ENCODE results near the gene KLHDC10. TPM values are rescaled to one million over a fixed set of nuclear protein-coding genes. Genes with fewer than 3 reads are reported as not detected.

KLHDC10 gene
- total RNA-seq, 4 donors from 2014 or later: 17.0 to 28.8 (median 23.0) TPM

GRCh38 chr7:130162196-130162595 is 91.9 kb downstream of the KLHDC10 start:
- Histone ChIP-seq H3K27me3 (no peaks in the 10 kb centered on the region), H3K36me3 (peaks cover 0 to 81% of the 10 kb centered on the region in 2 donors), H3K9me3 (peaks cover 0 to 7% (median 0%) of the 10 kb centered on the region in 3 donors), H3K4me3 (no peak overlapping the region), H3K4me1 (no peaks in the 10 kb centered on the region), H3K27ac (no peak overlapping the region)
- ATAC-seq: no peak
- WGBS, 2 donors (ENCODE audit: low coverage in 1 of 2): 80 to 94% methylated on average over 1 to 3 of the region's 5 CpGs
- TF ChIP-seq, protein P1, sequence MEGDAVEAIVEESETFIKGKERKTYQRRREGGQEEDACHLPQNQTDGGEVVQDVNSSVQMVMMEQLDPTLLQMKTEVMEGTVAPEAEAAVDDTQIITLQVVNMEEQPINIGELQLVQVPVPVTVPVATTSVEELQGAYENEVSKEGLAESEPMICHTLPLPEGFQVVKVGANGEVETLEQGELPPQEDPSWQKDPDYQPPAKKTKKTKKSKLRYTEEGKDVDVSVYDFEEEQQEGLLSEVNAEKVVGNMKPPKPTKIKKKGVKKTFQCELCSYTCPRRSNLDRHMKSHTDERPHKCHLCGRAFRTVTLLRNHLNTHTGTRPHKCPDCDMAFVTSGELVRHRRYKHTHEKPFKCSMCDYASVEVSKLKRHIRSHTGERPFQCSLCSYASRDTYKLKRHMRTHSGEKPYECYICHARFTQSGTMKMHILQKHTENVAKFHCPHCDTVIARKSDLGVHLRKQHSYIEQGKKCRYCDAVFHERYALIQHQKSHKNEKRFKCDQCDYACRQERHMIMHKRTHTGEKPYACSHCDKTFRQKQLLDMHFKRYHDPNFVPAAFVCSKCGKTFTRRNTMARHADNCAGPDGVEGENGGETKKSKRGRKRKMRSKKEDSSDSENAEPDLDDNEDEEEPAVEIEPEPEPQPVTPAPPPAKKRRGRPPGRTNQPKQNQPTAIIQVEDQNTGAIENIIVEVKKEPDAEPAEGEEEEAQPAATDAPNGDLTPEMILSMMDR (IDR thresholded peaks at IDR 0.05): no peak
- TF ChIP-seq EP300 (IDR thresholded peaks at IDR 0.05): no peak

DNA sequence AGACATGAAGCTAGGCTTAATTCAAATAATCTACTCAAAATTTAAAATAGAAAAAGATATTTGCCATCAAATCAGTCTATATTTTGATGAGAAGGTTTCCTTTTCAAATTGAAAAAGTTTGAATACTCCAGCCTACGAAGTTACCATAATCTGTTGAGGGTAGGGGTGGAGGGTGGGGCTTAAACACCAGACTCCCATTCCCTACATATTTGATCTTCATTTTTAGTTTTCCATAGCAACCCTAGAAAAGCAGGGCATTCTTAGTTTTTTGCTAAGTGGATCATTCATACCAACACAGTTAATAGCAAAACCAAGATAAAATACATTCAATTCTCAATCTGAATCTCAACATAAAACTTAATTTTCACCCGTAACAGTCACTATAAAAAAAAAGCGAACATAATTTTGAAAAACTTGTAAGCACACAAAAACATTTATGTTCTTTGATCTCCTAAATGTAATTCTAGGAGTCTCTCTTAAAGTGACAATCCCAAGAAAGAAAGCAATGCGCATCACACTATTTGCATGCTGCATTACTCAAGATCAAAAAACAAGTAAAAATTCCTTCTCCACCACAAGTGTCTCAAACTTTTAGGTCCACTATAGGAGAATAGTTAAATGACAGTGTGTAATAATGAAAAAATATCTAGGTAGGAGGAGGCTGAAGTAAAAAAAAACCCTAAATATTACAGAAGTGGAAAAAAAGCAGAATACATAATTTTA is 104.1 kb downstream of the KLHDC10 start:
- H3K36me3 ChIP-seq: peaks cover 0 to 94% of the 10 kb centered on the region in 2 donors
- TF ChIP-seq EP300 (IDR thresholded peaks at IDR 0.05) (no peak), POLR2A (IDR thresholded peaks at IDR 0.05) (no peak), POLR2AphosphoS5 (IDR thresholded peaks at IDR 0.05) (no peak)
- TF ChIP-seq, protein P1 (IDR thresholded peaks at IDR 0.05): no peak
- no peak overlapping the region for H3K27ac ChIP-seq
- no peaks in the 10 kb centered on the region for H3K4me1 ChIP-seq
- no peak overlapping the region for H3K4me3 ChIP-seq
- H3K27me3 ChIP-seq: no peaks in the 10 kb centered on the region
- no peaks in the 10 kb centered on the region for H3K9me3 ChIP-seq
- no peak for ATAC-seq
- WGBS, 2 donors (ENCODE audit: low coverage in 1 of 2): 92 to 93% methylated on average over 4 of the region's 4 CpGs

DNA sequence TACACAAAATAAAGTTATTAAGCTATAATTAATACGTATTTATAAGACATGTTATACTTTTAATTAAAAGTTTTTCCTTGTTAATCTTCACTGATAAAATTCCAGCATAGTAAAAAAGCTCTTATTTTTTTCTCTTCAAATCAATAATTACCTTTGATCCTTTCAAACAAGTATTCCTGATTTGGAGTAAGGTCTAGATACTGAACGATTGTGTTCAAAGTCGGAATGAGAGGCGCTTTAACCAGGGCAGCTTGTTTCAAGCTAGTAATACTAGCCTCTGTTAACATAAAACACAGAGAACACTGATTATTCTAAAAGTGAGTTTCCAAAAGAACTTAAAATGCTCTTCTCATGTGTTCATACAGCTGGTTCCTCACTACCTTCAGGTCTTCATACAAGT is 107.9 kb downstream of the KLHDC10 start:
- Histone ChIP-seq H3K36me3 (peaks cover 0 to 94% of the 10 kb centered on the region in 2 donors), H3K4me3 (no peak overlapping the region), H3K9me3 (no peaks in the 10 kb centered on the region), H3K4me1 (no peaks in the 10 kb centered on the region), H3K27ac (no peak overlapping the region), H3K27me3 (no peaks in the 10 kb centered on the region)
- TF ChIP-seq POLR2A (IDR thresholded peaks at IDR 0.05): no peak
- TF ChIP-seq POLR2AphosphoS5 (IDR thresholded peaks at IDR 0.05): no peak
- no peak for TF ChIP-seq EP300 (IDR thresholded peaks at IDR 0.05)
- TF ChIP-seq, protein P1 (IDR thresholded peaks at IDR 0.05): no peak
- 81 to 86% methylated on average over 3 to 4 of the region's 4 CpGs for WGBS, 2 donors (ENCODE audit: low coverage in 1 of 2)
- ATAC-seq: no peak

DNA sequence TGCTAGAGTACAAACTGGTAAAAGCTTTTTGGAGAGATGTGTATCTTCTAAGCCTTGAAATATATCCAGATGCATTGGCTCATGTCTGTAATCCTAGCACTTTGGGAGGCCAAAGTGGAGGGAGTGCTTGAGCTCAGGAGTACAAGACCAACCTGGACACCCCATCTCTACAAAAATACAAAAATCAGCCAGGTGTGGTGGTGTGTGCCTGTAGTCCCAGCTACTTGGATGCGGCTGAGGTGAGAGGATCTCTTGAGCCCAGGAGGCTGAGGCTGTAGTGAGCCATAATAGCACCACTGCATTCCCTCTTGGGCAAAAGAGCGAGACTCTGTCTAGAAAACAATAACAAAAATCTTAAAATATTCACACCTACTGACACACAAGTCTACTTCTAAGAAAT is 109.3 kb downstream of the KLHDC10 start:
- Histone ChIP-seq H3K4me3 (no peak overlapping the region), H3K4me1 (no peaks in the 10 kb centered on the region), H3K27ac (no peak overlapping the region), H3K36me3 (peaks cover 0 to 96% of the 10 kb centered on the region in 2 donors), H3K27me3 (no peaks in the 10 kb centered on the region), H3K9me3 (no peaks in the 10 kb centered on the region)
- TF ChIP-seq, protein P1 (IDR thresholded peaks at IDR 0.05): no peak
- TF ChIP-seq EP300 (IDR thresholded peaks at IDR 0.05) (no peak), POLR2A (IDR thresholded peaks at IDR 0.05) (no peak), POLR2AphosphoS5 (IDR thresholded peaks at IDR 0.05) (no peak)
- 100% methylated on average over 1 to 2 of the region's 2 CpGs for WGBS, 2 donors (ENCODE audit: low coverage in 1 of 2)
- no peak for ATAC-seq

DNA sequence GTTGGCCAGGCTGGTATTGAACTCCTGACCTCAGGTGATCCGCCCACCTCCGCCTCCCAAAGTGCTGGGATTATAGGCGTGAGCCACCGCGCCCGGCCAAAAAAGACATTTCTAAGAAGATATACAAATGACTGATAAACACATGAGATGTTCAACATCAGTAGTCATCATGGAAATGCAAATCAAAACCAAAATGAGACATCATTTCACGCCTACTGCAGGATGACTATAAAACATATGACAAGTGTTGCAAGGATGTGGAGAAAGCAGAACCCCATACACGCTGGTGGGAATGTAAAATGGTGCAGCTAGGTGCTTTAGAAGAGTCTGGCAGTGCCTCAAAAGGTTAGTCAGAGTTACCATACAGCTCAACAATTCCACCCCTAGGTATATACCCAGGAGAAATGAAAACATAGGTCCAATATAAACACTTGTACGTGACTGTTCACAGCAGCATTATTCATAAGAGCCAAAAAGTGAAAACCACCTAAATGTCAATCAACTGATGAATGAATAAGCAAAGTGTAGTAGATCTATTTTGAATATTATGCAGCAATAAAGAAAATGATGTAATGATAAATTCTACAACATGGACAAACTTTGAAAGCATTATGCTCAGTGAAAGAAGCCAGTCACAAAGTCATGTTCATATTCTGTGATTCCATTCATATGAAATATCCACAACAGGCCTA is 110.4 kb downstream of the KLHDC10 start:
- Histone ChIP-seq H3K9me3 (no peaks in the 10 kb centered on the region), H3K4me1 (no peaks in the 10 kb centered on the region), H3K27me3 (no peaks in the 10 kb centered on the region), H3K4me3 (no peak overlapping the region), H3K27ac (no peak overlapping the region), H3K36me3 (peaks cover 3 to 92% of the 10 kb centered on the region in 2 donors)
- 80 to 89% methylated on average over 2 to 3 of the region's 9 CpGs for WGBS, 2 donors (ENCODE audit: low coverage in 1 of 2)
- no peak for ATAC-seq
- TF ChIP-seq POLR2A (IDR thresholded peaks at IDR 0.05): no peak
